NB4 (cell line): Measurements from ENCODE around the gene MBD4.
"Not testable (repeated sequence)": the region's sequence is repeated elsewhere in the genome, so short reads cannot be mapped to it uniquely, and the experiment has no call there.

Source experiments
- TF ChIP-seq, protein P1 (sequence below): IDR thresholded peaks from one replicate; pipeline ENCODE4 v1.5.1; 2012; ENCODE audit warnings: low read depth, low read length
- TF ChIP-seq, protein P2 (sequence below): IDR thresholded peaks from 2 replicates; pipeline ENCODE4 v1.6.1; 2011; ENCODE audit warnings: low read depth, low read length

DNA sequence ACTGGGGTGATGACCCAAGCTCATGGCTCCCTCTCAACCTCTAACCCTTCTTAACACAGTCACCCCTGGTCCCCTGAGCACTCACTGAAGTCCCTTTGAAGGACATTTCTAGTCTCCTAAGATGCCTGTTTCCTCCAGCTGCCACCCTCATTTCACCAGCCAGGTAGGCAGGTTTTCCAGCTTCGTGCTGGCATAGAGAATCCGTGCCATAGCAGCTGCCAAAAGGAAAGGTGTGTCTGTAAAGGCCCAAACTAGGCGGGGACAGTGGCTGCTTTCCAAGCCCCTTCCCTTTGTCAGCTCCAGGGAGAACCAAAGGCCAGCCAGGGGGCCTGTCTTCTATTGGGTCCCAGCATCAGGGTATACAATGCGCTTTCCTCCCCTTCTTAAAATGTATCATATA is 48.2 kb downstream of the MBD4 start:
- TF ChIP-seq, protein P1, sequence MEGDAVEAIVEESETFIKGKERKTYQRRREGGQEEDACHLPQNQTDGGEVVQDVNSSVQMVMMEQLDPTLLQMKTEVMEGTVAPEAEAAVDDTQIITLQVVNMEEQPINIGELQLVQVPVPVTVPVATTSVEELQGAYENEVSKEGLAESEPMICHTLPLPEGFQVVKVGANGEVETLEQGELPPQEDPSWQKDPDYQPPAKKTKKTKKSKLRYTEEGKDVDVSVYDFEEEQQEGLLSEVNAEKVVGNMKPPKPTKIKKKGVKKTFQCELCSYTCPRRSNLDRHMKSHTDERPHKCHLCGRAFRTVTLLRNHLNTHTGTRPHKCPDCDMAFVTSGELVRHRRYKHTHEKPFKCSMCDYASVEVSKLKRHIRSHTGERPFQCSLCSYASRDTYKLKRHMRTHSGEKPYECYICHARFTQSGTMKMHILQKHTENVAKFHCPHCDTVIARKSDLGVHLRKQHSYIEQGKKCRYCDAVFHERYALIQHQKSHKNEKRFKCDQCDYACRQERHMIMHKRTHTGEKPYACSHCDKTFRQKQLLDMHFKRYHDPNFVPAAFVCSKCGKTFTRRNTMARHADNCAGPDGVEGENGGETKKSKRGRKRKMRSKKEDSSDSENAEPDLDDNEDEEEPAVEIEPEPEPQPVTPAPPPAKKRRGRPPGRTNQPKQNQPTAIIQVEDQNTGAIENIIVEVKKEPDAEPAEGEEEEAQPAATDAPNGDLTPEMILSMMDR, result not testable (repeated sequence)
- TF ChIP-seq, protein P2, sequence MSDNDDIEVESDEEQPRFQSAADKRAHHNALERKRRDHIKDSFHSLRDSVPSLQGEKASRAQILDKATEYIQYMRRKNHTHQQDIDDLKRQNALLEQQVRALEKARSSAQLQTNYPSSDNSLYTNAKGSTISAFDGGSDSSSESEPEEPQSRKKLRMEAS, result not testable (repeated sequence)
